Liver (tissue), 3 donors: ENCODE data around the gene PPM1L.

Source experiments
- ATF3 ChIP-seq: IDR thresholded peaks from 2 replicates; pipeline ENCODE4 v1.6.1; 2016; ENCODE audit warnings: antibody characterized with exemption
- CTCF ChIP-seq: fragments of 150-350 bp; IDR thresholded peaks from 2 replicates; pipeline ENCODE4 v1.5.1; 2017; ENCODE audit warnings: improper control_type of control experiment, low read depth, low read length; ENCODE audit not compliant: missing input control
- EGR1 ChIP-seq, 2 donors: IDR thresholded peaks; 2 replicates each; pipeline ENCODE4 v1.6.1; 2016 to 2018; ENCODE audit warnings: antibody characterized with exemption in 2 of 2, low read depth in 2 of 2
- FOXA1 ChIP-seq: IDR thresholded peaks from 2 replicates; pipeline ENCODE4 v1.6.1; 2016; ENCODE audit warnings: antibody characterized with exemption
- GABPA ChIP-seq, 2 donors: IDR thresholded peaks in 1 of 2; conservative IDR thresholded peaks in 1 of 2; 2 replicates each; pipeline ENCODE4 v1.6.1; 2016; ENCODE audit warnings: antibody characterized with exemption in 2 of 2, mild to moderate bottlenecking in 1 of 2, moderate library complexity in 1 of 2
- MAX ChIP-seq: IDR thresholded peaks from 2 replicates; pipeline ENCODE4 v1.6.1; 2016; ENCODE audit warnings: antibody characterized with exemption
- RAD21 ChIP-seq, 2 donors: IDR thresholded peaks; 2 replicates each; pipeline ENCODE4 v1.6.1; 2016; ENCODE audit warnings: antibody characterized with exemption in 2 of 2, mild to moderate bottlenecking in 2 of 2
- REST ChIP-seq: IDR thresholded peaks from 2 replicates; pipeline ENCODE4 v1.6.1; 2016; ENCODE audit warnings: antibody characterized with exemption, mild to moderate bottlenecking
- RXRA ChIP-seq, 2 donors: IDR thresholded peaks; 2 replicates each; pipeline ENCODE4 v1.6.1; 2017 to 2018; ENCODE audit warnings: antibody characterized with exemption in 2 of 2, mild to moderate bottlenecking in 1 of 2
- SP1 ChIP-seq: IDR thresholded peaks from 2 replicates; pipeline ENCODE4 v1.6.1; 2018; ENCODE audit warnings: antibody characterized with exemption, mild to moderate bottlenecking
- TAF1 ChIP-seq: conservative IDR thresholded peaks from 2 replicates; pipeline ENCODE4 v1.6.1; 2016; ENCODE audit warnings: antibody characterized with exemption, mild to moderate bottlenecking
- donor health status: healthy.
- donor health status: healthy.

- TF ChIP-seq CTCF: no peak
- TF ChIP-seq ATF3: no peak
- TF ChIP-seq RXRA (IDR thresholded peaks at IDR 0.05): no peak
- no peak for TF ChIP-seq TAF1
- TF ChIP-seq MAX: no peak
- no peak for TF ChIP-seq EGR1 (IDR thresholded peaks at IDR 0.05; ENCODE audit: low read depth in 2 of 2)
- TF ChIP-seq SP1: no peak
- TF ChIP-seq GABPA (IDR thresholded peaks at IDR 0.05 in 1 of 2, conservative IDR thresholded peaks at IDR 0.05 in 1 of 2): no peak
- no peak for TF ChIP-seq REST
- no peak for TF ChIP-seq FOXA1
- TF ChIP-seq RAD21 (IDR thresholded peaks at IDR 0.05): no peak
These were observed 48.7 kb downstream of the PPM1L start for GRCh38 chr3:160804762-160805161.
